Sigmoid colon (tissue), 7 donors: Measurements from ENCODE around the gene CACNG6. TPM values are rescaled to one million over a fixed set of nuclear protein-coding genes. Genes with fewer than 3 reads are reported as not detected.

Experiments used
- DNase-seq: peaks from one replicate; pipeline ENCODE4 v3.0.0-alpha.2; 2019
- H3K27ac ChIP-seq, 4 donors: fragments of 200-600 bp; sonication (generic); one replicate each; pipeline ENCODE4 v1.5.1; 2016 to 2019; ENCODE audit warnings: mild to moderate bottlenecking in 1 of 4
- H3K27me3 ChIP-seq, 3 donors: fragments of 200-600 bp; sonication (generic); one replicate each; pipeline ENCODE4 v1.5.1; 2019; ENCODE audit warnings: mild to moderate bottlenecking in 1 of 3
- H3K36me3 ChIP-seq, 4 donors: fragments of 200-600 bp; sonication (generic); one replicate each; pipeline ENCODE4 v1.5.1; 2016 to 2019
- H3K4me1 ChIP-seq, 4 donors: fragments of 200-600 bp; sonication (generic); one replicate each; pipeline ENCODE4 v1.5.1; 2017 to 2019
- H3K4me3 ChIP-seq, 4 donors: fragments of 200-600 bp; sonication (generic); one replicate each; pipeline ENCODE4 v1.5.1; 2017 to 2019; ENCODE audit warnings: mild to moderate bottlenecking in 2 of 4, moderate library complexity in 1 of 4
- H3K9me3 ChIP-seq, 4 donors: fragments of 200-600 bp in 3 of 4; sonication (generic) in 3 of 4; one replicate each; pipeline versions ENCODE4 v1.5.1 to v1.6.1; 2013 to 2019
- CTCF ChIP-seq, 4 experiments: fragments of 450-650 bp in 3 of 4; fragments of 200-600 bp in 1 of 4; IDR thresholded peaks; one replicate each; pipeline ENCODE4 v1.5.1; 2016 to 2019; ENCODE audit warnings: antibody characterized with exemption in 4 of 4, mild to moderate bottlenecking in 3 of 4, moderate library complexity in 2 of 4
- EP300 ChIP-seq, 4 donors: sonication (generic); formaldehyde crosslinking; IDR thresholded peaks; one replicate each; pipeline ENCODE4 v1.6.1; 2017; ENCODE audit warnings: antibody characterized with exemption in 4 of 4
- POLR2A ChIP-seq, 2 donors: fragments of 450-650 bp; IDR thresholded peaks; one replicate each; pipeline ENCODE4 v1.6.1; 2016; ENCODE audit warnings: antibody characterized with exemption in 2 of 2, mild to moderate bottlenecking in 2 of 2, moderate library complexity in 2 of 2
- POLR2AphosphoS5 ChIP-seq, 4 donors: sonication (generic); formaldehyde crosslinking; IDR thresholded peaks; one replicate each; pipeline ENCODE4 v1.6.1; 2017; ENCODE audit warnings: antibody characterized with exemption in 4 of 4
- WGBS, 2 donors: extraction: QIAGEN DNeasy Blood & Tissue Kit; methylation state at CpG; one replicate each; pipeline ENCODE4 v1.1.7; 2013; 5-methylcytosine and 5-hydroxymethylcytosine counted together
- intact Hi-C: fragments of 100-400 bp; cut with DNase I; formaldehyde crosslinking; loops from one replicate; pipeline ENCODE4 v1.15.1; 2023
- polyA plus RNA-seq, 3 donors: library from polyadenylated mRNA; stranded (reverse); fragments of 200-250 nt; gene quantifications; one replicate each; pipeline ENCODE4 v1.2.3, GENCODE V29; 2013
- total RNA-seq, 4 donors: library from RNA; depleted of rRNA; stranded (reverse); fragments of >200 nt; gene quantifications; one replicate each; pipeline ENCODE4 v1.1.0, GENCODE V29; 2016
- donor health status: healthy with polysubstance abuse.
- donor health status: Bipolar disorder and iron deficiency.
- donor health status: healthy.

CACNG6 gene
- total and polyA plus RNA-seq, 7 donors: not detected

GRCh38 chr19:53951947-53952346 lies 39.5 kb upstream of the CACNG6 start:
- no peak for DNase-seq
- WGBS, 2 donors: 79 to 86% methylated on average over 9 of the region's 9 CpGs

DNA sequence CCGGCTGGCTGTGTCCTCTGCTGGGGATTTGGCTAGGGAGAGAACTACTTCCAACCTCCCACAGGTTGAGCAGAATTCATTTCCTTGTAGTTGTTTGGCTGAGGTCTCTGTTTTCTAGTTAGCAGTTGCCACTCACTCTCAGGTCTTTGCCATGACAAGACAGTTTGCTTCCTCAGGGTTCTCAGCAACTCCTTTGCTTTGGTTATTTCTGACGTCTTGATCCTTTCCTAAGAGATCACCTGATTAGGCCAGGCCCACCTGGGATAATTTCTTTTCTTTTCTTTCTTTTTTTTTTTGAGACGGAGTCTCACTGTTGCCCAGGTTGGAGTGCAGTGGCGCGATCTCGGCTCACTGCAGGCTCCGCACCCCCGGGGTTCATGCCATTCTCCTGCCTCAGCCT lies 38.1 kb upstream of the CACNG6 start:
- intact Hi-C loops: no loop called here
- no peak overlapping the region for H3K27ac ChIP-seq
- whole genome bisulfite sequencing, 2 donors: 90 to 92% methylated on average over 8 of the region's 8 CpGs
- H3K9me3 ChIP-seq: peaks cover 0 to 3% (median 0%) of the 10 kb centered on the region in 4 donors
- no peaks in the 10 kb centered on the region for H3K4me1 ChIP-seq
- peaks cover 8 to 68% (median 26%) of the 10 kb centered on the region in 3 donors for H3K27me3 ChIP-seq
- no peaks in the 10 kb centered on the region for H3K36me3 ChIP-seq
- no peak overlapping the region for H3K4me3 ChIP-seq
- no peak for DNase-seq
- TF ChIP-seq CTCF (IDR thresholded peaks at IDR 0.05) (no peak), POLR2AphosphoS5 (IDR thresholded peaks at IDR 0.05) (no peak), EP300 (IDR thresholded peaks at IDR 0.05) (no peak), POLR2A (IDR thresholded peaks at IDR 0.05) (no peak)

More at GRCh38 chr19:53951947-53952346, 39.5 kb upstream of the CACNG6 start:
- Histone ChIP-seq H3K4me1 (no peaks in the 10 kb centered on the region), H3K9me3 (peaks cover 0 to 3% (median 0%) of the 10 kb centered on the region in 4 donors), H3K27ac (no peak overlapping the region), H3K27me3 (peaks cover 2 to 66% (median 14%) of the 10 kb centered on the region in 3 donors), H3K4me3 (no peak overlapping the region), H3K36me3 (no peaks in the 10 kb centered on the region)
- TF ChIP-seq POLR2AphosphoS5 (IDR thresholded peaks at IDR 0.05): no peak
- no peak for TF ChIP-seq CTCF (IDR thresholded peaks at IDR 0.05)
- TF ChIP-seq EP300 (IDR thresholded peaks at IDR 0.05): no peak
- TF ChIP-seq POLR2A (IDR thresholded peaks at IDR 0.05): no peak
- intact Hi-C loops: no loop called here

- H3K4me1 ChIP-seq: no peaks in the 10 kb centered on the region
- no peaks in the 10 kb centered on the region for H3K36me3 ChIP-seq
- peaks cover 0 to 3% (median 0%) of the 10 kb centered on the region in 4 donors for H3K9me3 ChIP-seq
- peaks cover 12 to 88% (median 50%) of the 10 kb centered on the region in 3 donors for H3K27me3 ChIP-seq
- no peak overlapping the region for H3K4me3 ChIP-seq
- WGBS, 2 donors: 6 to 11% methylated on average over 15 of the region's 15 CpGs
- intact Hi-C loops: no loop called here
- no peak overlapping the region for H3K27ac ChIP-seq
- TF ChIP-seq EP300 (IDR thresholded peaks at IDR 0.05) (no peak), POLR2A (IDR thresholded peaks at IDR 0.05) (no peak), CTCF (IDR thresholded peaks at IDR 0.05) (no peak), POLR2AphosphoS5 (IDR thresholded peaks at IDR 0.05) (no peak)
- DNase-seq: no peak
These were observed 33.8 kb upstream of the CACNG6 start for GRCh38 chr19:53957448-53958167.

DNA sequence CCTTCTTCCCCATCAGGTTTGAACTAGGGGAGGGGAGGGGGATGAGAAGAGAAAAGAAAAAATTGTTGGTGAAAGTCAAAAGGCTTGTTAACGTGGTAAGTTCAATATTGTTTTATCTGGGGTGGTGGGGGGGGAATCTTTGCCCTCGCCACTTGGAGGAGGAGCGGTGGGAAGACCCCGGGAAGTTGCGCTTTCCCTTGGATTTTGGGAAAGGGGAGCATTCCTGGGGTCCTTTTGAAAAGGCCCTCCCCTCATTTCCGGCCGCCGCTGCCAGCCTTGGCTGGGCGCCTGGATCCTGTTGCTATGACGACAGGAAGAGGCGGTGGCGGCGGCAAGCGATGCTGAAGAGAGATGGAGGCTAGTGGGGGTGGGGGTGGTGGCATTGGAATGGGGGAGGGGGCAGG lies 33.3 kb upstream of the CACNG6 start:
- Histone ChIP-seq H3K4me3 (no peak overlapping the region), H3K36me3 (no peaks in the 10 kb centered on the region), H3K27ac (no peak overlapping the region), H3K27me3 (peaks cover 17 to 90% (median 54%) of the 10 kb centered on the region in 3 donors), H3K9me3 (peaks cover 0 to 3% (median 0%) of the 10 kb centered on the region in 4 donors), H3K4me1 (no peaks in the 10 kb centered on the region)
- no peak for TF ChIP-seq POLR2A (IDR thresholded peaks at IDR 0.05)
- no peak for TF ChIP-seq EP300 (IDR thresholded peaks at IDR 0.05)
- TF ChIP-seq POLR2AphosphoS5 (IDR thresholded peaks at IDR 0.05): no peak
- no peak for TF ChIP-seq CTCF (IDR thresholded peaks at IDR 0.05)
- 5 to 6% methylated on average over 14 of the region's 14 CpGs for WGBS, 2 donors
- no peak for DNase-seq
- intact Hi-C loops: no loop called here
